Posterior vena cava (tissue), 2 donors: ENCODE measurements around the gene PVALB. TPM values are rescaled to one million over a fixed set of nuclear protein-coding genes. Genes with fewer than 3 reads are reported as not detected.

Source experiments
- DNase-seq: peaks from one replicate; pipeline ENCODE4 v3.0.0-alpha.2; 2020; ENCODE audit warnings: low spot score
- intact Hi-C, 2 donors: fragments of 100-400 bp; cut with DNase I; formaldehyde crosslinking; loops; one replicate each; pipeline versions ENCODE4 v1.14.1 to v1.14.2; 2022 to 2023
- total RNA-seq, 2 donors: library from RNA; stranded (reverse); fragmentation: NEBNext Ultra II Directional; extraction: Animal tissue kit (Norgen Biotek cat#: 25700); gene quantifications; one replicate each; pipeline ENCODE4 v1.2.1, GENCODE V29; 2021
- donor health status: DM: yes; HTN: yes; CAD: no.
- donor health status: DM: yes; HTN: yes; CAD: no.

Gene PVALB
- total RNA-seq, 2 donors from 2014 or later: not detected

GRCh38 chr22:36850682-36851081 lies 33.8 kb upstream of the PVALB start:
- intact Hi-C loops: no loop called here
- no peak for DNase-seq

- DNase-seq: no peak
- intact Hi-C loops: no loop called here
Measured at GRCh38 chr22:36850056-36850455, 33.2 kb upstream of the PVALB start.

- intact Hi-C loops: no loop called here
Measured at GRCh38 chr22:36846949-36847348, 30.1 kb upstream of the PVALB start.

GRCh38 chr22:36846271-36846670 lies 29.4 kb upstream of the PVALB start:
- intact Hi-C loops: no loop called here
- no peak for DNase-seq

More at GRCh38 chr22:36846949-36847348, 30.1 kb upstream of the PVALB start:
- DNase-seq: no peak

GRCh38 chr22:36840106-36840505 lies 23.3 kb upstream of the PVALB start:
- intact Hi-C loops: no loop called here

GRCh38 chr22:36839356-36840073 lies 22.7 kb upstream of the PVALB start:
- no peak for DNase-seq
- intact Hi-C loops: no loop called here

More at GRCh38 chr22:36840106-36840505, 23.3 kb upstream of the PVALB start:
- no peak for DNase-seq

GRCh38 chr22:36838119-36839030 lies 21.5 kb upstream of the PVALB start:
- intact Hi-C loops: no loop called here
- no peak for DNase-seq

GRCh38 chr22:36835903-36836302 lies 19.1 kb upstream of the PVALB start:
- intact Hi-C loops: no loop called here
- DNase-seq: no peak

GRCh38 chr22:36833073-36833472 lies 16.2 kb upstream of the PVALB start:
- no peak for DNase-seq
- intact Hi-C loops: no loop called here

GRCh38 chr22:36831717-36832116 lies 14.9 kb upstream of the PVALB start:
- intact Hi-C loops: no loop called here

GRCh38 chr22:36831206-36831605 lies 14.4 kb upstream of the PVALB start:
- intact Hi-C loops: no loop called here
- no peak for DNase-seq

More at GRCh38 chr22:36831717-36832116, 14.9 kb upstream of the PVALB start:
- DNase-seq: no peak

GRCh38 chr22:36830601-36831000 lies 13.8 kb upstream of the PVALB start:
- DNase-seq: no peak
- intact Hi-C loops: no loop called here

- intact Hi-C loops: no loop called here
Measured at GRCh38 chr22:36829370-36830002, 12.7 kb upstream of the PVALB start.

GRCh38 chr22:36828815-36829214 lies 12.0 kb upstream of the PVALB start:
- intact Hi-C loops: no loop called here
- DNase-seq: no peak

More at GRCh38 chr22:36829370-36830002, 12.7 kb upstream of the PVALB start:
- no peak for DNase-seq

GRCh38 chr22:36826262-36826661 lies 9.4 kb upstream of the PVALB start:
- no peak for DNase-seq
- intact Hi-C loops: no loop called here

- DNase-seq: no peak
- intact Hi-C loops: loop anchor here in 1 of 2 donors (5.0 kb wide), 1 partner anchor 1153 kb away; no protein-coding TSS in a partner anchor
Measured at GRCh38 chr22:36824655-36825054, 7.8 kb upstream of the PVALB start.

GRCh38 chr22:36823186-36823839 lies 6.5 kb upstream of the PVALB start:
- DNase-seq: no peak
- intact Hi-C loops: loop anchor here in 1 of 2 donors (5.0 kb wide), 1 partner anchor 1154 kb away; no protein-coding TSS in a partner anchor

- no peak for DNase-seq
- intact Hi-C loops: loop anchor here in 1 of 2 donors (5.0 kb wide), 1 partner anchor 1155 kb away; no protein-coding TSS in a partner anchor
Measured at GRCh38 chr22:36822581-36822980, 5.7 kb upstream of the PVALB start.

- intact Hi-C loops: no loop called here
- no peak for DNase-seq
Measured at GRCh38 chr22:36819112-36819511, 2.3 kb upstream of the PVALB start.
